HUES6 (cell line): Measurements from ENCODE around the gene GREM2.

Source experiments
- H3K27ac ChIP-seq: 2 replicates; pipeline ENCODE4 v1.7.0; 2013; ENCODE audit warnings: low read depth, mild to moderate bottlenecking, low read length, inconsistent platforms
- H3K27me3 ChIP-seq: 2 replicates; pipeline ENCODE4 v1.6.1; 2013; ENCODE audit warnings: low read length; ENCODE audit not compliant: control insufficient read depth, insufficient read depth
- H3K36me3 ChIP-seq: 2 replicates; pipeline ENCODE4 v1.6.1; 2013; ENCODE audit warnings: low read length; ENCODE audit not compliant: control insufficient read depth, insufficient read depth
- H3K4me1 ChIP-seq: 2 replicates; pipeline ENCODE4 v1.6.1; 2013; ENCODE audit warnings: low read length; ENCODE audit not compliant: control insufficient read depth, insufficient read depth
- H3K4me3 ChIP-seq: 2 replicates; pipeline ENCODE4 v1.5.1; 2013; ENCODE audit warnings: low read depth, low read length
- H3K9ac ChIP-seq: one replicate; pipeline ENCODE4 v1.6.1; 2013; ENCODE audit warnings: mild to moderate bottlenecking, low read length
- H3K9me3 ChIP-seq: 2 replicates; pipeline ENCODE4 v1.6.1; 2013; ENCODE audit warnings: low read depth, low read length; ENCODE audit not compliant: control insufficient read depth, insufficient read depth

GREM2 gene

GRCh38 chr1:240611619-240612480 is at the start of gene GREM2:
Gene GREM2 (minus strand): TSS chr1:240612155. CDS start chr1:240493475, 118,680 bp downstream.
- H3K4me1 ChIP-seq, result peaks cover 20% of the 10 kb centered on the region; the same call in 1 of the 2 replicates
- peak within 1 kb of the TSS; percentile 74 for H3K4me3 ChIP-seq
- H3K9ac ChIP-seq, result no peak within 1 kb of the TSS
- no peaks in the 10 kb centered on the region for H3K36me3 ChIP-seq
- no peak within 1 kb of the TSS for H3K27ac ChIP-seq
- peaks cover 31% of the 10 kb centered on the region for H3K27me3 ChIP-seq
- H3K9me3 ChIP-seq, result no peaks in the 10 kb centered on the region

- H3K9ac ChIP-seq, result no peak overlapping the region
- no peaks in the 10 kb centered on the region for H3K4me1 ChIP-seq
- H3K27me3 ChIP-seq, result no peaks in the 10 kb centered on the region
- no peak overlapping the region for H3K27ac ChIP-seq
- no peaks in the 10 kb centered on the region for H3K9me3 ChIP-seq
- H3K4me3 ChIP-seq, result no peak overlapping the region
- H3K36me3 ChIP-seq, result no peaks in the 10 kb centered on the region
Observed at GRCh38 chr1:240658312-240658960, 46.5 kb upstream of the GREM2 start.

- peaks cover 4% of the 10 kb centered on the region; the same call in 1 of the 2 replicates for H3K4me1 ChIP-seq
Observed at GRCh38 chr1:240656531-240656930, 44.6 kb upstream of the GREM2 start.

GRCh38 chr1:240652961-240653409 is 41.0 kb upstream of the GREM2 start:
- no peak overlapping the region for H3K27ac ChIP-seq
- no peaks in the 10 kb centered on the region for H3K27me3 ChIP-seq
- H3K4me3 ChIP-seq, result no peak overlapping the region

More at GRCh38 chr1:240656531-240656930, 44.6 kb upstream of the GREM2 start:
- Histone ChIP-seq H3K27ac (no peak overlapping the region), H3K9ac (no peak overlapping the region), H3K36me3 (no peaks in the 10 kb centered on the region), H3K4me3 (no peak overlapping the region), H3K27me3 (no peaks in the 10 kb centered on the region), H3K9me3 (no peaks in the 10 kb centered on the region)

GRCh38 chr1:240652549-240652948 is 40.6 kb upstream of the GREM2 start:
- Histone ChIP-seq H3K27ac (no peak overlapping the region), H3K4me3 (no peak overlapping the region), H3K36me3 (no peaks in the 10 kb centered on the region), H3K9me3 (no peaks in the 10 kb centered on the region), H3K4me1 (peaks cover 4% of the 10 kb centered on the region; the same call in 1 of the 2 replicates), H3K9ac (no peak overlapping the region), H3K27me3 (no peaks in the 10 kb centered on the region)

More at GRCh38 chr1:240652961-240653409, 41.0 kb upstream of the GREM2 start:
- Histone ChIP-seq H3K9ac (no peak overlapping the region), H3K36me3 (no peaks in the 10 kb centered on the region), H3K4me1 (peaks cover 4% of the 10 kb centered on the region; the same call in 1 of the 2 replicates), H3K9me3 (no peaks in the 10 kb centered on the region)

- H3K27me3 ChIP-seq, result no peaks in the 10 kb centered on the region
- no peaks in the 10 kb centered on the region for H3K9me3 ChIP-seq
- H3K9ac ChIP-seq, result no peak overlapping the region
- H3K27ac ChIP-seq, result no peak overlapping the region
- H3K36me3 ChIP-seq, result no peaks in the 10 kb centered on the region
- peaks cover 4% of the 10 kb centered on the region; the same call in 1 of the 2 replicates for H3K4me1 ChIP-seq
- H3K4me3 ChIP-seq, result no peak overlapping the region
Observed at GRCh38 chr1:240650877-240651276, 38.9 kb upstream of the GREM2 start.

- no peaks in the 10 kb centered on the region for H3K36me3 ChIP-seq
- H3K9me3 ChIP-seq, result no peaks in the 10 kb centered on the region
- no peak overlapping the region for H3K4me3 ChIP-seq
- peaks cover 4% of the 10 kb centered on the region; the same call in 1 of the 2 replicates for H3K4me1 ChIP-seq
- no peak overlapping the region for H3K9ac ChIP-seq
- H3K27me3 ChIP-seq, result no peaks in the 10 kb centered on the region
- H3K27ac ChIP-seq, result no peak overlapping the region
Observed at GRCh38 chr1:240649733-240650721, 38.1 kb upstream of the GREM2 start.

GRCh38 chr1:240646571-240647240 is 34.8 kb upstream of the GREM2 start:
- Histone ChIP-seq H3K9me3 (no peaks in the 10 kb centered on the region), H3K4me3 (no peak overlapping the region), H3K9ac (no peak overlapping the region), H3K4me1 (no peaks in the 10 kb centered on the region), H3K27ac (no peak overlapping the region), H3K36me3 (no peaks in the 10 kb centered on the region), H3K27me3 (no peaks in the 10 kb centered on the region)

- Histone ChIP-seq H3K36me3 (no peaks in the 10 kb centered on the region), H3K4me3 (no peak overlapping the region), H3K27me3 (no peaks in the 10 kb centered on the region), H3K4me1 (no peaks in the 10 kb centered on the region), H3K9me3 (no peaks in the 10 kb centered on the region), H3K9ac (no peak overlapping the region), H3K27ac (no peak overlapping the region)
Observed at GRCh38 chr1:240644732-240645131, 32.8 kb upstream of the GREM2 start.
